Measurements from ENCODE around the gene DHRS3. TPM values are rescaled to one million over a fixed set of nuclear protein-coding genes. Genes with fewer than 3 reads are reported as not detected.

Gene DHRS3
- total RNA-seq, 5 donors from 2014 or later (not counting 1 experiment from before 2014, with no cell fraction given) = 56.4 to 107 (median 90.8) TPM

GRCh38 chr1:12581179-12581578 lies 36.8 kb downstream of the DHRS3 start:
- no peaks in the 10 kb centered on the region for H3K9me3 ChIP-seq
- no peak overlapping the region for H3K4me3 Mint-ChIP-seq
- H3K27me3 Mint-ChIP-seq = no peaks in the 10 kb centered on the region
- ATAC-seq (replicated peaks in 1 of 4) (no peak), DNase-seq (no peak)
- H3K36me3 ChIP-seq (ENCODE audit: control insufficient read depth in 2 of 2, extremely low read depth in 1 of 2, insufficient read depth in 1 of 2, low read length in 1 of 2) = peaks cover 15 to 28% of the 10 kb centered on the region in 2 donors
- POLR2A ChIA-PET = no interaction called here
- H3K27me3 ChIP-seq (replicated peaks in 1 of 2; ENCODE audit: control insufficient read depth in 2 of 2, extremely low read depth in 1 of 2, insufficient read depth in 2 of 2, low read length in 1 of 2) = peaks cover 0 to 5% of the 10 kb centered on the region in 2 experiments
- peaks cover 25% of the 10 kb centered on the region for H3K36me3 Mint-ChIP-seq
- no peaks in the 10 kb centered on the region for H3K9me3 Mint-ChIP-seq
- CTCF ChIA-PET = interaction anchor here in 1 of 2 donors (0.6 kb wide), 1 partner anchor 123 kb away, joined by 3 read pairs; no protein-coding TSS in a partner anchor
- H3K27ac Mint-ChIP-seq = no peak overlapping the region
- WGBS (ENCODE audit: insufficient coverage) = 93% methylated on average over 5 of the region's 5 CpGs
- H3K27ac ChIP-seq (ENCODE audit: low read length) = no peak overlapping the region
- H3K4me1 ChIP-seq (ENCODE audit: control insufficient read depth in 1 of 2, extremely low read depth in 1 of 2, insufficient read depth in 2 of 2, low read length in 2 of 2) = peaks cover 0 to 6% of the 10 kb centered on the region in 2 experiments
- peaks cover 0 to 16% (median 7%) of the 10 kb centered on the region in 3 donors for H3K4me1 Mint-ChIP-seq
- no peak overlapping the region for H3K4me3 ChIP-seq (ENCODE audit: control insufficient read depth in 1 of 2, extremely low read depth in 1 of 2, low read length in 1 of 2)

GRCh38 chr1:12580054-12580887 lies 37.7 kb downstream of the DHRS3 start:
- WGBS (ENCODE audit: insufficient coverage) = 92% methylated on average over 15 of the region's 20 CpGs
- peaks cover 18 to 30% of the 10 kb centered on the region in 2 donors for H3K36me3 ChIP-seq (ENCODE audit: control insufficient read depth in 2 of 2, extremely low read depth in 1 of 2, insufficient read depth in 1 of 2, low read length in 1 of 2)
- ATAC-seq (replicated peaks in 1 of 4) = no peak

GRCh38 chr1:12578860-12579422 lies 39.1 kb downstream of the DHRS3 start:
- no peaks in the 10 kb centered on the region for H3K4me1 ChIP-seq (ENCODE audit: control insufficient read depth in 1 of 2, extremely low read depth in 1 of 2, insufficient read depth in 2 of 2, low read length in 2 of 2)
- no peaks in the 10 kb centered on the region for H3K27me3 ChIP-seq (replicated peaks in 1 of 2; ENCODE audit: control insufficient read depth in 2 of 2, extremely low read depth in 1 of 2, insufficient read depth in 2 of 2, low read length in 1 of 2)
- Mint-ChIP-seq H3K36me3 (peaks cover 25% of the 10 kb centered on the region), H3K27ac (no peak overlapping the region), H3K4me1 (peaks cover 0 to 14% (median 6%) of the 10 kb centered on the region in 3 donors), H3K4me3 (no peak overlapping the region), H3K9me3 (no peaks in the 10 kb centered on the region), H3K27me3 (no peaks in the 10 kb centered on the region)
- WGBS (ENCODE audit: insufficient coverage) = 87% methylated on average over 11 of the region's 19 CpGs
- POLR2A ChIA-PET = no interaction called here
- no peaks in the 10 kb centered on the region for H3K9me3 ChIP-seq
- DNase-seq (no peak), ATAC-seq (replicated peaks in 1 of 4) (no peak)
- H3K36me3 ChIP-seq (ENCODE audit: control insufficient read depth in 2 of 2, extremely low read depth in 1 of 2, insufficient read depth in 1 of 2, low read length in 1 of 2) = peaks cover 18 to 34% of the 10 kb centered on the region in 2 donors
- no peak overlapping the region for H3K27ac ChIP-seq (ENCODE audit: low read length)
- no peak overlapping the region for H3K4me3 ChIP-seq (ENCODE audit: control insufficient read depth in 1 of 2, extremely low read depth in 1 of 2, low read length in 1 of 2)
- CTCF ChIA-PET = no interaction called here

More at GRCh38 chr1:12580054-12580887, 37.7 kb downstream of the DHRS3 start:
- Mint-ChIP-seq H3K9me3 (no peaks in the 10 kb centered on the region), H3K27me3 (no peaks in the 10 kb centered on the region), H3K4me1 (peaks cover 0 to 16% (median 7%) of the 10 kb centered on the region in 3 donors), H3K4me3 (no peak overlapping the region), H3K36me3 (peaks cover 25% of the 10 kb centered on the region), H3K27ac (no peak overlapping the region)
- Histone ChIP-seq H3K27ac (ENCODE audit: low read length) (no peak overlapping the region), H3K4me3 (ENCODE audit: control insufficient read depth in 1 of 2, extremely low read depth in 1 of 2, low read length in 1 of 2) (no peak overlapping the region), H3K27me3 (replicated peaks in 1 of 2; ENCODE audit: control insufficient read depth in 2 of 2, extremely low read depth in 1 of 2, insufficient read depth in 2 of 2, low read length in 1 of 2) (peaks cover 0 to under 1% of the 10 kb centered on the region in 2 experiments), H3K9me3 (no peaks in the 10 kb centered on the region), H3K4me1 (ENCODE audit: control insufficient read depth in 1 of 2, extremely low read depth in 1 of 2, insufficient read depth in 2 of 2, low read length in 2 of 2) (peaks cover 0 to under 1% of the 10 kb centered on the region in 2 experiments)
- ChIA-PET CTCF (no interaction called here), POLR2A (interaction anchor here in 1 of 2 donors (0.6 kb wide), 1 partner anchor 37 kb away, joined by 8 read pairs; no protein-coding TSS in a partner anchor)
- no peak for DNase-seq

DNA sequence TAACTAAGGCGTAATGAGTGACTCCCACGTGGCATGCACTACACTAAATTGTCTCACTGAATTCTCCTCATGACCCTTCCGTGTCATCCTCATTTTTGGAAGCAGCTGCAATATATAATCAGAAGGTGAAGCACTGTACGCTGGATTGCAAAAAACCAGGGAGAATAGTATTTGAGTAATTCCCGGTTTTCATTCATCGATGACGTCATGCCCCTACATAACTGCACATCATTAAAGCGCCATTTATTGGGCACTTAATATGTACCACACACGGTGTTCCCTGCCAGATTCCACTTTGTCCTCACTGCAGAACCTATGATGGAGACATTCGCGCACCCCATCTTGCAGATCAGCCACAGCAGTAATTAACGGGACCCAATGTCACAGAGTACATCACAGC lies 41.0 kb downstream of the DHRS3 start:
- no peaks in the 10 kb centered on the region for H3K9me3 ChIP-seq
- POLR2A ChIA-PET = interaction anchor here in 1 of 2 donors (0.6 to 1.3 kb wide), 2 partner anchors 165 to 167 kb away, joined by 3 read pairs; no protein-coding TSS in a partner anchor
- no peak overlapping the region for H3K4me3 Mint-ChIP-seq
- H3K4me1 Mint-ChIP-seq = peaks cover 0 to 3% (median 0%) of the 10 kb centered on the region in 3 donors
- 95% methylated on average over 4 of the region's 12 CpGs for WGBS (ENCODE audit: insufficient coverage)
- peaks cover 38% of the 10 kb centered on the region for H3K36me3 Mint-ChIP-seq
- H3K4me1 ChIP-seq (ENCODE audit: control insufficient read depth in 1 of 2, extremely low read depth in 1 of 2, insufficient read depth in 2 of 2, low read length in 2 of 2) = no peaks in the 10 kb centered on the region
- H3K36me3 ChIP-seq (ENCODE audit: control insufficient read depth in 2 of 2, extremely low read depth in 1 of 2, insufficient read depth in 1 of 2, low read length in 1 of 2) = peaks cover 22 to 46% of the 10 kb centered on the region in 2 donors
- ATAC-seq (replicated peaks in 1 of 4) (no peak), DNase-seq (no peak)
- H3K27ac Mint-ChIP-seq = no peak overlapping the region
- no peaks in the 10 kb centered on the region for H3K27me3 Mint-ChIP-seq
- H3K9me3 Mint-ChIP-seq = no peaks in the 10 kb centered on the region
- H3K4me3 ChIP-seq (ENCODE audit: control insufficient read depth in 1 of 2, extremely low read depth in 1 of 2, low read length in 1 of 2) = no peak overlapping the region
- no peaks in the 10 kb centered on the region for H3K27me3 ChIP-seq (replicated peaks in 1 of 2; ENCODE audit: control insufficient read depth in 2 of 2, extremely low read depth in 1 of 2, insufficient read depth in 2 of 2, low read length in 1 of 2)
- no peak overlapping the region for H3K27ac ChIP-seq (ENCODE audit: low read length)
- CTCF ChIA-PET = no interaction called here

GRCh38 chr1:12574757-12575139 lies 43.3 kb downstream of the DHRS3 start:
- peaks cover 36% of the 10 kb centered on the region for H3K36me3 Mint-ChIP-seq
- Histone ChIP-seq H3K27me3 (replicated peaks in 1 of 2; ENCODE audit: control insufficient read depth in 2 of 2, extremely low read depth in 1 of 2, insufficient read depth in 2 of 2, low read length in 1 of 2) (no peaks in the 10 kb centered on the region), H3K27ac (ENCODE audit: low read length) (no peak overlapping the region), H3K9me3 (no peaks in the 10 kb centered on the region), H3K4me1 (ENCODE audit: control insufficient read depth in 1 of 2, extremely low read depth in 1 of 2, insufficient read depth in 2 of 2, low read length in 2 of 2) (no peaks in the 10 kb centered on the region), H3K36me3 (ENCODE audit: control insufficient read depth in 2 of 2, extremely low read depth in 1 of 2, insufficient read depth in 1 of 2, low read length in 1 of 2) (peaks cover 28 to 47% of the 10 kb centered on the region in 2 donors), H3K4me3 (ENCODE audit: control insufficient read depth in 1 of 2, extremely low read depth in 1 of 2, low read length in 1 of 2) (no peak overlapping the region)
- H3K27ac Mint-ChIP-seq = no peak overlapping the region
- ChIA-PET POLR2A (no interaction called here), CTCF (no interaction called here)
- ATAC-seq (replicated peaks in 1 of 4) (no peak), DNase-seq (no peak)
- H3K27me3 Mint-ChIP-seq = no peaks in the 10 kb centered on the region
- no peaks in the 10 kb centered on the region for H3K9me3 Mint-ChIP-seq
- WGBS (ENCODE audit: insufficient coverage) = 75% methylated on average over 2 of the region's 5 CpGs
- H3K4me1 Mint-ChIP-seq = no peaks in the 10 kb centered on the region
- H3K4me3 Mint-ChIP-seq = no peak overlapping the region

GRCh38 chr1:12573015-12573825 lies 44.8 kb downstream of the DHRS3 start:
- no peaks in the 10 kb centered on the region for H3K27me3 Mint-ChIP-seq
- H3K4me3 ChIP-seq (ENCODE audit: control insufficient read depth in 1 of 2, extremely low read depth in 1 of 2, low read length in 1 of 2) = no peak overlapping the region
- H3K9me3 Mint-ChIP-seq = no peaks in the 10 kb centered on the region
- H3K27ac Mint-ChIP-seq = peak overlapping the region; percentile 28 to 36
- H3K9me3 ChIP-seq = no peaks in the 10 kb centered on the region
- H3K36me3 ChIP-seq (ENCODE audit: control insufficient read depth in 2 of 2, extremely low read depth in 1 of 2, insufficient read depth in 1 of 2, low read length in 1 of 2) = peaks cover 21 to 34% of the 10 kb centered on the region in 2 donors
- ChIA-PET CTCF (no interaction called here), POLR2A (interaction anchor here in 1 of 2 donors (0.7 kb wide), 1 partner anchor 272 kb away, joined by 3 read pairs; no protein-coding TSS in a partner anchor)
- no peaks in the 10 kb centered on the region for H3K27me3 ChIP-seq (replicated peaks in 1 of 2; ENCODE audit: control insufficient read depth in 2 of 2, extremely low read depth in 1 of 2, insufficient read depth in 2 of 2, low read length in 1 of 2)
- H3K27ac ChIP-seq (ENCODE audit: low read length) = no peak overlapping the region
- ATAC-seq (replicated peaks in 1 of 4) = no peak
- WGBS (ENCODE audit: insufficient coverage) = 95% methylated on average over 8 of the region's 9 CpGs
- no peaks in the 10 kb centered on the region for H3K4me1 ChIP-seq (ENCODE audit: control insufficient read depth in 1 of 2, extremely low read depth in 1 of 2, insufficient read depth in 2 of 2, low read length in 2 of 2)
- DNase-seq = no peak
- H3K4me3 Mint-ChIP-seq = no peak overlapping the region
- H3K4me1 Mint-ChIP-seq = no peaks in the 10 kb centered on the region
- H3K36me3 Mint-ChIP-seq = peaks cover 39% of the 10 kb centered on the region

All from T-cell (primary cell).